Measurements from ENCODE around the gene ANO3.

- TF ChIP-seq CTCF (IDR thresholded peaks at IDR 0.05) (no peak), POLR2A (IDR thresholded peaks at IDR 0.05) (no peak)
Observed at GRCh38 chr11:26675233-26675928, 343.5 kb downstream of the ANO3 start.
